Astrocyte (in vitro differentiated cells and primary cell): ENCODE results near the gene EML3.

Experiments
- EZH2 ChIP-seq: IDR thresholded peaks from 2 replicates; pipeline ENCODE4 v1.6.1; 2012; ENCODE audit warnings: mild to moderate bottlenecking, low read length, inconsistent platforms; ENCODE audit not compliant: insufficient read depth
- TF ChIP-seq, protein P1 (sequence below): IDR thresholded peaks from 2 replicates; pipeline ENCODE4 v1.5.1; 2011; ENCODE audit warnings: low read depth, mild to moderate bottlenecking, inconsistent platforms, low read length, moderate library complexity; ENCODE audit not compliant: insufficient read depth

GRCh38 chr11:62553080-62553838 is 59.3 kb downstream of the EML3 start:
- TF ChIP-seq, protein P1, sequence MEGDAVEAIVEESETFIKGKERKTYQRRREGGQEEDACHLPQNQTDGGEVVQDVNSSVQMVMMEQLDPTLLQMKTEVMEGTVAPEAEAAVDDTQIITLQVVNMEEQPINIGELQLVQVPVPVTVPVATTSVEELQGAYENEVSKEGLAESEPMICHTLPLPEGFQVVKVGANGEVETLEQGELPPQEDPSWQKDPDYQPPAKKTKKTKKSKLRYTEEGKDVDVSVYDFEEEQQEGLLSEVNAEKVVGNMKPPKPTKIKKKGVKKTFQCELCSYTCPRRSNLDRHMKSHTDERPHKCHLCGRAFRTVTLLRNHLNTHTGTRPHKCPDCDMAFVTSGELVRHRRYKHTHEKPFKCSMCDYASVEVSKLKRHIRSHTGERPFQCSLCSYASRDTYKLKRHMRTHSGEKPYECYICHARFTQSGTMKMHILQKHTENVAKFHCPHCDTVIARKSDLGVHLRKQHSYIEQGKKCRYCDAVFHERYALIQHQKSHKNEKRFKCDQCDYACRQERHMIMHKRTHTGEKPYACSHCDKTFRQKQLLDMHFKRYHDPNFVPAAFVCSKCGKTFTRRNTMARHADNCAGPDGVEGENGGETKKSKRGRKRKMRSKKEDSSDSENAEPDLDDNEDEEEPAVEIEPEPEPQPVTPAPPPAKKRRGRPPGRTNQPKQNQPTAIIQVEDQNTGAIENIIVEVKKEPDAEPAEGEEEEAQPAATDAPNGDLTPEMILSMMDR: no peak
- no peak for TF ChIP-seq EZH2
